ENCODE results near the gene RAMP2.
"Not testable (repeated sequence)": the region's sequence is repeated elsewhere in the genome, so short reads cannot be mapped to it uniquely, and the experiment has no call there.

- TF ChIP-seq CTCF (IDR thresholded peaks at IDR 0.05; ENCODE audit: low read length); EZH2 (optimal IDR thresholded peaks at IDR 0.05; ENCODE audit: low read depth, low read length): not testable (repeated sequence)
Observed at GRCh38 chr17:42768006-42768405, 7.0 kb downstream of the RAMP2 start.
